A549 (cell line): ENCODE measurements around the gene HMCN1. TPM values are rescaled to one million over a fixed set of nuclear protein-coding genes. Genes with fewer than 3 reads are reported as not detected.

ENCODE experiments used
- ATAC-seq, 2 experiments: fragments of 200-7000 bp in 1 of 2; fragments of >200 bp in 1 of 2; cut with Nextera tagmentation in 1 of 2; cut with Tn5 transposase in 1 of 2; 3 replicates each; pipeline versions ENCODE4 v1.8.0 to v1.9.1; 2018 to 2020; ENCODE audit warnings: mild to moderate bottlenecking in 1 of 2, moderate library complexity in 1 of 2
- CTCF ChIA-PET: fragments of 300-600 bp; sonication (Branson Sonifier 250); formaldehyde crosslinking; extraction: SDS; loops from one replicate; lab custom pipeline; 2021; ENCODE audit warnings: antibody characterized with exemption, inconsistent platforms; lab: Yijun Ruan, JAX
- POLR2A ChIA-PET: fragments of 350-600 bp; formaldehyde crosslinking; extraction: SDS; loops from one replicate; lab custom pipeline; 2021; ENCODE audit warnings: antibody characterized with exemption, inconsistent platforms; lab: Yijun Ruan, JAX
- DNase-seq, 2 experiments: peaks; one replicate each; pipeline versions ENCODE4 v3.0.0 to v3.0.0-alpha.2; 2011 to 2016; ENCODE audit warnings: low read depth in 1 of 2, low spot score in 1 of 2
- FAIRE-seq: peaks from 2 replicates; lab custom pipeline; 2011; peaks lifted over from hg19 to GRCh38; lab: Jason Lieb, UNC
- H3K27ac ChIP-seq, 2 experiments: fragments of >200 bp; sonication (Bioruptor Twin); formaldehyde crosslinking; 3 replicates each; pipeline ENCODE4 v1.5.1; 2016 to 2017
- H3K4me1 ChIP-seq: fragments of >200 bp; sonication (Bioruptor Twin); formaldehyde crosslinking; 3 replicates; pipeline ENCODE4 v1.6.1; 2016
- H3K4me2 ChIP-seq: fragments of >200 bp; sonication (Bioruptor Twin); formaldehyde crosslinking; 3 replicates; pipeline ENCODE4 v1.6.1; 2016
- H3K4me3 ChIP-seq: fragments of >200 bp; sonication (Bioruptor Twin); formaldehyde crosslinking; 3 replicates; pipeline ENCODE4 v1.5.1; 2016
- H3K9me3 ChIP-seq: fragments of >200 bp; sonication (Bioruptor Twin); formaldehyde crosslinking; 3 replicates; pipeline ENCODE4 v1.6.1; 2016
- CHD4 ChIP-seq: fragments of 200-600 bp; sonication (generic); IDR thresholded peaks from 2 replicates; pipeline ENCODE4 v1.6.1; 2016; ENCODE audit warnings: antibody characterized with exemption, mild to moderate bottlenecking, borderline replicate concordance
- EP300 ChIP-seq, 2 experiments: fragments of >200 bp; sonication (Bioruptor Twin); formaldehyde crosslinking; IDR thresholded peaks; 2 replicates in 1 of 2; 3 replicates in 1 of 2; pipeline ENCODE4 v1.6.1; 2016 to 2017
- FOSL2 ChIP-seq, 2 experiments: fragments of 450-650 bp in 1 of 2; fragments of >200 bp in 1 of 2; sonication (Bioruptor Twin) in 1 of 2; formaldehyde crosslinking; IDR thresholded peaks; 2 replicates each; pipeline versions ENCODE4 v1.5.0 to v1.6.1; 2016 to 2020; ENCODE audit warnings: mild to moderate bottlenecking in 1 of 2, moderate library complexity in 1 of 2
- GATA3 ChIP-seq: IDR thresholded peaks from 2 replicates; pipeline ENCODE4 v1.6.1; 2012; ENCODE audit warnings: borderline replicate concordance
- JUN ChIP-seq, 2 experiments: fragments of >200 bp; sonication (Bioruptor Twin); formaldehyde crosslinking; IDR thresholded peaks; 2 replicates in 1 of 2; 3 replicates in 1 of 2; pipeline ENCODE4 v1.6.1; 2016 to 2017
- JUNB ChIP-seq: fragments of >200 bp; sonication (Bioruptor Twin); formaldehyde crosslinking; IDR thresholded peaks from 2 replicates; pipeline ENCODE4 v1.6.1; 2016
- KDM1A ChIP-seq: fragments of 200-600 bp; sonication (generic); IDR thresholded peaks from 2 replicates; pipeline ENCODE4 v1.6.1; 2016; ENCODE audit warnings: low read depth, mild to moderate bottlenecking
- KDM5A ChIP-seq: fragments of 200-600 bp; sonication (generic); IDR thresholded peaks from 2 replicates; pipeline ENCODE4 v1.6.1; 2016; ENCODE audit warnings: antibody characterized with exemption, mild to moderate bottlenecking
- MAFK ChIP-seq: fragments of 450-650 bp; IDR thresholded peaks from 2 replicates; pipeline ENCODE4 v1.6.1; 2014; ENCODE audit not compliant: partially characterized antibody
- MYC ChIP-seq: IDR thresholded peaks from 2 replicates; pipeline ENCODE4 v1.6.1; 2012; ENCODE audit warnings: mild to moderate bottlenecking, inconsistent platforms, low read length, improper control_type of control experiment, borderline replicate concordance
- NR3C1 ChIP-seq: fragments of >200 bp; sonication (Bioruptor Twin); formaldehyde crosslinking; IDR thresholded peaks from 3 replicates; pipeline ENCODE4 v1.6.1; 2017
- POLR2AphosphoS2 ChIP-seq: conservative IDR thresholded peaks from 2 replicates; pipeline ENCODE4 v1.6.1; 2012; ENCODE audit warnings: low read length, improper control_type of control experiment, inconsistent platforms
- SMC3 ChIP-seq: fragments of >200 bp; sonication (Bioruptor Twin); formaldehyde crosslinking; IDR thresholded peaks from 3 replicates; pipeline ENCODE4 v1.6.1; 2018; ENCODE audit warnings: inconsistent platforms
- TFCP2L1 ChIP-seq: fragments of 250-450 bp; sonication (Bioruptor Pico); IDR thresholded peaks from 2 replicates; pipeline ENCODE4 v1.5.0; 2021; ENCODE audit warnings: mild to moderate bottlenecking
- USF2 ChIP-seq: fragments of 450-650 bp; IDR thresholded peaks from 2 replicates; pipeline ENCODE4 v1.6.1; 2014; ENCODE audit warnings: antibody characterized with exemption
- ZSCAN20 ChIP-seq: fragments of 250-450 bp; sonication (Bioruptor Pico); IDR thresholded peaks from 2 replicates; pipeline ENCODE4 v1.8.0; 2022; ENCODE audit warnings: mild to moderate bottlenecking, moderate library complexity
- WGBS: methylation state at CpG from one replicate; pipeline ENCODE4 v1.1.6; 2017; ENCODE audit errors: missing lambda C conversion rate; 5-methylcytosine and 5-hydroxymethylcytosine counted together
- polyA plus RNA-seq, 4 experiments: library from polyadenylated mRNA; depleted of rRNA in 3 of 4; stranded (reverse); fragments of >200 nt; fragmentation: RNase III in 1 of 4; extraction: RNeasy Plus Mini Kit Qiagen cat#74134 plus additional on column Dnase treatment in 1 of 4; gene quantifications; 2 replicates in 3 of 4; 3 replicates in 1 of 4; pipeline ENCODE4 v1.2.3, GENCODE V29; 2011 to 2017
- TF ChIP-seq, protein P1 (sequence below): fragments of 200-600 bp; sonication (generic); IDR thresholded peaks from 2 replicates; pipeline ENCODE4 v1.6.1; 2016; ENCODE audit warnings: antibody characterized with exemption, mild to moderate bottlenecking, moderate library complexity
- TF ChIP-seq, protein P2 (sequence below): IDR thresholded peaks from 2 replicates; pipeline ENCODE4 v1.6.1; 2012
- TF ChIP-seq, protein P3 (sequence below): fragments of 150-350 bp; IDR thresholded peaks from 2 replicates; pipeline ENCODE4 v1.6.1; 2014; ENCODE audit warnings: low read depth, mild to moderate bottlenecking, low read length

HMCN1 gene
- polyA plus RNA-seq, 2 of the 4 experiments (the other 2 are of a cell fraction) = 0.03 to 0.06 TPM

- H3K4me3 ChIP-seq = no peak overlapping the region
- ChIA-PET CTCF (interaction anchor here (1.8 kb wide), 1 partner anchor 10 kb away, joined by 4 read pairs; no protein-coding TSS in a partner anchor), POLR2A (no interaction called here)
- H3K27ac ChIP-seq = no peak overlapping the region
- DNase-seq = no peak
- no peak overlapping the region for H3K4me2 ChIP-seq
- peak; percentile 62 to 71; a peak in 4 of 6 replicates for ATAC-seq
- H3K4me1 ChIP-seq = peaks cover 11% of the 10 kb centered on the region
- no peak for TF ChIP-seq USF2
- TF ChIP-seq EP300 (IDR thresholded peaks at IDR 0.05) = no peak
- TF ChIP-seq, protein P1, sequence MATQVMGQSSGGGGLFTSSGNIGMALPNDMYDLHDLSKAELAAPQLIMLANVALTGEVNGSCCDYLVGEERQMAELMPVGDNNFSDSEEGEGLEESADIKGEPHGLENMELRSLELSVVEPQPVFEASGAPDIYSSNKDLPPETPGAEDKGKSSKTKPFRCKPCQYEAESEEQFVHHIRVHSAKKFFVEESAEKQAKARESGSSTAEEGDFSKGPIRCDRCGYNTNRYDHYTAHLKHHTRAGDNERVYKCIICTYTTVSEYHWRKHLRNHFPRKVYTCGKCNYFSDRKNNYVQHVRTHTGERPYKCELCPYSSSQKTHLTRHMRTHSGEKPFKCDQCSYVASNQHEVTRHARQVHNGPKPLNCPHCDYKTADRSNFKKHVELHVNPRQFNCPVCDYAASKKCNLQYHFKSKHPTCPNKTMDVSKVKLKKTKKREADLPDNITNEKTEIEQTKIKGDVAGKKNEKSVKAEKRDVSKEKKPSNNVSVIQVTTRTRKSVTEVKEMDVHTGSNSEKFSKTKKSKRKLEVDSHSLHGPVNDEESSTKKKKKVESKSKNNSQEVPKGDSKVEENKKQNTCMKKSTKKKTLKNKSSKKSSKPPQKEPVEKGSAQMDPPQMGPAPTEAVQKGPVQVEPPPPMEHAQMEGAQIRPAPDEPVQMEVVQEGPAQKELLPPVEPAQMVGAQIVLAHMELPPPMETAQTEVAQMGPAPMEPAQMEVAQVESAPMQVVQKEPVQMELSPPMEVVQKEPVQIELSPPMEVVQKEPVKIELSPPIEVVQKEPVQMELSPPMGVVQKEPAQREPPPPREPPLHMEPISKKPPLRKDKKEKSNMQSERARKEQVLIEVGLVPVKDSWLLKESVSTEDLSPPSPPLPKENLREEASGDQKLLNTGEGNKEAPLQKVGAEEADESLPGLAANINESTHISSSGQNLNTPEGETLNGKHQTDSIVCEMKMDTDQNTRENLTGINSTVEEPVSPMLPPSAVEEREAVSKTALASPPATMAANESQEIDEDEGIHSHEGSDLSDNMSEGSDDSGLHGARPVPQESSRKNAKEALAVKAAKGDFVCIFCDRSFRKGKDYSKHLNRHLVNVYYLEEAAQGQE = no peak
- TF ChIP-seq POLR2AphosphoS2 = no peak
- no peak for TF ChIP-seq ZSCAN20 (CRISPR knock-in tag)
- TF ChIP-seq MYC = no peak
- TF ChIP-seq, protein P2, sequence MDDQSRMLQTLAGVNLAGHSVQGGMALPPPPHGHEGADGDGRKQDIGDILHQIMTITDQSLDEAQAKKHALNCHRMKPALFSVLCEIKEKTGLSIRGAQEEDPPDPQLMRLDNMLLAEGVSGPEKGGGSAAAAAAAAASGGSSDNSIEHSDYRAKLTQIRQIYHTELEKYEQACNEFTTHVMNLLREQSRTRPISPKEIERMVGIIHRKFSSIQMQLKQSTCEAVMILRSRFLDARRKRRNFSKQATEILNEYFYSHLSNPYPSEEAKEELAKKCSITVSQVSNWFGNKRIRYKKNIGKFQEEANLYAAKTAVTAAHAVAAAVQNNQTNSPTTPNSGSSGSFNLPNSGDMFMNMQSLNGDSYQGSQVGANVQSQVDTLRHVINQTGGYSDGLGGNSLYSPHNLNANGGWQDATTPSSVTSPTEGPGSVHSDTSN = no peak
- no peak for TF ChIP-seq KDM1A
- TF ChIP-seq, protein P3, sequence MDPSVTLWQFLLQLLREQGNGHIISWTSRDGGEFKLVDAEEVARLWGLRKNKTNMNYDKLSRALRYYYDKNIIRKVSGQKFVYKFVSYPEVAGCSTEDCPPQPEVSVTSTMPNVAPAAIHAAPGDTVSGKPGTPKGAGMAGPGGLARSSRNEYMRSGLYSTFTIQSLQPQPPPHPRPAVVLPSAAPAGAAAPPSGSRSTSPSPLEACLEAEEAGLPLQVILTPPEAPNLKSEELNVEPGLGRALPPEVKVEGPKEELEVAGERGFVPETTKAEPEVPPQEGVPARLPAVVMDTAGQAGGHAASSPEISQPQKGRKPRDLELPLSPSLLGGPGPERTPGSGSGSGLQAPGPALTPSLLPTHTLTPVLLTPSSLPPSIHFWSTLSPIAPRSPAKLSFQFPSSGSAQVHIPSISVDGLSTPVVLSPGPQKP = no peak
- TF ChIP-seq JUN (IDR thresholded peaks at IDR 0.05) = no peak
- no peak for TF ChIP-seq SMC3
- TF ChIP-seq NR3C1 = no peak
- TF ChIP-seq KDM5A = no peak
- TF ChIP-seq, all 56 proteins: peak for 0
- H3K9me3 ChIP-seq = no peaks in the 10 kb centered on the region
- FAIRE-seq = no peak
- WGBS = 50% methylated on average over 1 of the region's 1 CpG
Observed at GRCh38 chr1:185850366-185850765, 116.2 kb downstream of the HMCN1 start.

DNA sequence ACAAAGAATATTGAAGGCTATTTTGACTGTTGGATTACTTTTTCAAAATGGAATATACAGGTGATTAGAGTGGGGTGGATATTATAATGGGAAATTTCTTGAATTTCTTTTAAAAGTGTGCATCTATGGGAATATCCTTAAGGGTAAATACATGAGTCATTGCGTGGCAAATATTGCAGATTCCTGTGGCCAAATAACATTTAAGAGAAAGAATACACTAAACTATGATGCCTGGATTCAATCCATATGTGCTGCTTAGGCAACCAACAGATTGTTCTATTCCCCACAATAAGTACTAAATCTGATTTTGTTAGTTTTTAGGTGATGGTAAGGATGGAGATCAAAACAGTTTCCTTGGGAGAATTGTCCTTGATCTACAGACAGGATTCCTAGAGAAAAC lies 119.5 kb downstream of the HMCN1 start:
- no peak for FAIRE-seq
- ChIA-PET POLR2A (no interaction called here), CTCF (no interaction called here)
- no peak overlapping the region for H3K4me3 ChIP-seq
- no peak overlapping the region for H3K27ac ChIP-seq
- TF ChIP-seq GATA3 = 0 out of 2 replicates have a peak, but pooled peaks have one; percentile 16
- no peak for TF ChIP-seq MAFK
- TF ChIP-seq JUNB = 0 out of 2 replicates have a peak, but pooled peaks have one; percentile 18
- TF ChIP-seq TFCP2L1 (CRISPR knock-in tag) = no peak
- TF ChIP-seq FOSL2 (IDR thresholded peaks at IDR 0.05) = no peak
- TF ChIP-seq FOSL2 (CRISPR knock-in tag; IDR thresholded peaks at IDR 0.05) = peak; percentile 54; the same call in 1 of the 2 replicates
- TF ChIP-seq CHD4 = no peak
- no peaks in the 10 kb centered on the region for H3K9me3 ChIP-seq
- 8% methylated on average over 1 of the region's 1 CpG for WGBS
- H3K4me1 ChIP-seq = peaks cover 29% of the 10 kb centered on the region
- DNase-seq = peak in 1 of 2 experiments; percentile 12
- no peak; a peak in 2 of 6 replicates for ATAC-seq
- peak overlapping the region; percentile 48 for H3K4me2 ChIP-seq
